Psoas muscle (tissue), 8 donors: ENCODE results near the gene ANAPC5. TPM values are rescaled to one million over a fixed set of nuclear protein-coding genes. Genes with fewer than 3 reads are reported as not detected.
"Not testable (repeated sequence)": the region's sequence is repeated elsewhere in the genome, so short reads cannot be mapped to it uniquely, and the experiment has no call there.

Experiments used
- ATAC-seq, 4 donors: fragments of 200-7000 bp; cut with Tn5 transposase; one replicate each; pipeline ENCODE4 v1.9.1; 2020; ENCODE audit warnings: moderate library complexity in 3 of 4, mild to moderate bottlenecking in 2 of 4
- DNase-seq, 2 donors: peaks; one replicate each; pipeline ENCODE4 v3.0.0-alpha.2; 2020
- H3K27ac ChIP-seq: fragments of 200-600 bp; one replicate; pipeline ENCODE4 v1.8.0; 2022
- H3K27me3 ChIP-seq, 3 donors: fragments of 200-600 bp in 1 of 3; one replicate each; pipeline versions ENCODE4 v1.6.1 to v1.8.0; 2013 to 2022; ENCODE audit warnings: low read length in 2 of 3, mild to moderate bottlenecking in 2 of 3, moderate library complexity in 1 of 3; ENCODE audit not compliant: insufficient read depth in 3 of 3
- H3K36me3 ChIP-seq, 2 donors: fragments of 200-600 bp in 1 of 2; one replicate each; pipeline versions ENCODE4 v1.6.1 to v1.8.0; 2013 to 2022; ENCODE audit warnings: low read depth in 1 of 2, mild to moderate bottlenecking in 1 of 2, moderate library complexity in 1 of 2; ENCODE audit not compliant: insufficient read depth in 1 of 2
- H3K4me1 ChIP-seq: fragments of 200-600 bp; one replicate; pipeline ENCODE4 v1.8.0; 2022
- H3K4me3 ChIP-seq: fragments of 200-600 bp; one replicate; pipeline ENCODE4 v1.8.0; 2022; ENCODE audit warnings: mild to moderate bottlenecking
- H3K9me3 ChIP-seq: fragments of 200-600 bp; one replicate; pipeline ENCODE4 v1.8.0; 2022
- WGBS, 3 donors: extraction: QIAGEN DNeasy Blood & Tissue Kit; methylation state at CpG; one replicate each; pipeline versions ENCODE4 v1.1.6 to v1.1.7; 2013; 5-methylcytosine and 5-hydroxymethylcytosine counted together
- intact Hi-C, 2 donors: fragments of 100-400 bp; cut with DNase I; formaldehyde crosslinking; loops; one replicate each; pipeline versions ENCODE4 v1.11.0 to v1.14.2; 2022
- polyA plus RNA-seq, 3 donors: library from polyadenylated mRNA; stranded (reverse); fragments of 200-250 nt; gene quantifications; one replicate each; pipeline ENCODE4 v1.2.3, GENCODE V29; 2013
- total RNA-seq, 4 donors: library from RNA; stranded (reverse); fragmentation: NEBNext Ultra II Directional in 2 of 4; extraction: Animal tissue kit (Norgen Biotek cat#: 25700) in 2 of 4; gene quantifications; one replicate each; pipeline versions ENCODE4 v1.2.1 to v1.2.4, GENCODE V29; 2021 to 2023
- TF ChIP-seq, protein P1 (sequence below): fragments of 200-600 bp; IDR thresholded peaks from one replicate; pipeline ENCODE4 v1.8.0; 2022; ENCODE audit warnings: antibody characterized with exemption
- donor health status: healthy with polysubstance abuse.
- donor health status: DM: no; HTN: no; CAD: no; lungs with moderate emphysema.
- donor health status: Bipolar disorder and iron deficiency.
- donor health status: healthy.
- donor health status: DM: yes; HTN: yes; CAD: no.
- donor health status: DM: no; HTN: no; CAD: no.
- donor health status: DM: no; HTN: no; CAD: no.
- donor health status: DM: yes; HTN: yes; CAD: no.

The ANAPC5 gene
- total and polyA plus RNA-seq, 7 donors: 47.1 to 120 (median 70.8) TPM

- H3K27me3 ChIP-seq: no peaks in the 10 kb centered on the region
- no peak for DNase-seq
- 86 to 93% (median 89%) methylated on average over 3 of the region's 3 CpGs for WGBS, 3 donors
- H3K36me3 ChIP-seq: peaks cover 0 to 84% of the 10 kb centered on the region in 2 donors
- H3K4me1 ChIP-seq: no peaks in the 10 kb centered on the region
- H3K27ac ChIP-seq: no peak overlapping the region
- no peak for ATAC-seq
- H3K9me3 ChIP-seq: no peaks in the 10 kb centered on the region
- no peak overlapping the region for H3K4me3 ChIP-seq
- TF ChIP-seq, protein P1, sequence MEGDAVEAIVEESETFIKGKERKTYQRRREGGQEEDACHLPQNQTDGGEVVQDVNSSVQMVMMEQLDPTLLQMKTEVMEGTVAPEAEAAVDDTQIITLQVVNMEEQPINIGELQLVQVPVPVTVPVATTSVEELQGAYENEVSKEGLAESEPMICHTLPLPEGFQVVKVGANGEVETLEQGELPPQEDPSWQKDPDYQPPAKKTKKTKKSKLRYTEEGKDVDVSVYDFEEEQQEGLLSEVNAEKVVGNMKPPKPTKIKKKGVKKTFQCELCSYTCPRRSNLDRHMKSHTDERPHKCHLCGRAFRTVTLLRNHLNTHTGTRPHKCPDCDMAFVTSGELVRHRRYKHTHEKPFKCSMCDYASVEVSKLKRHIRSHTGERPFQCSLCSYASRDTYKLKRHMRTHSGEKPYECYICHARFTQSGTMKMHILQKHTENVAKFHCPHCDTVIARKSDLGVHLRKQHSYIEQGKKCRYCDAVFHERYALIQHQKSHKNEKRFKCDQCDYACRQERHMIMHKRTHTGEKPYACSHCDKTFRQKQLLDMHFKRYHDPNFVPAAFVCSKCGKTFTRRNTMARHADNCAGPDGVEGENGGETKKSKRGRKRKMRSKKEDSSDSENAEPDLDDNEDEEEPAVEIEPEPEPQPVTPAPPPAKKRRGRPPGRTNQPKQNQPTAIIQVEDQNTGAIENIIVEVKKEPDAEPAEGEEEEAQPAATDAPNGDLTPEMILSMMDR: no peak
- intact Hi-C loops: no loop called here
Observed at GRCh38 chr12:121314431-121314830, 37.8 kb downstream of the ANAPC5 start.

DNA sequence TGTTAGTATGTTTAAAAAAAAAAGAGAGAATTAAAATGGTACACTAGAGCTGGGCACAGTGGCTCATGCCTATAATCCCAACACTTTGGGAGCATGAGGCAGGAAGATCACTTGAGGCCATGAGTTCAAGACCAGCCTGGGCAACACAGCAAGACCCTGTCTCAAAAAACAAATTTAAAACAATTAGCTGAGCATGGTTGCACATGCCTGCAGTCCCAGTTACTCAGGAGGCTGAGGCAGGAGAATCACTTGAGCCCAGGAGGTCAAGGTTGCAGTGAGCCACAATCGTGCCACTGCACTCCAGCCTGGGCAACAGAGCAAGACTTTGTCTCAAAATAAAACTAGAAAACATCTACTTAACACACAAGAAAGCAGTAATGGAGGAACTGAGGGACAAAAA, 42.0 kb downstream of the ANAPC5 start:
- ATAC-seq, DNase-seq, H3K27me3 ChIP-seq, H3K4me3 ChIP-seq, H3K9me3 ChIP-seq, H3K27ac ChIP-seq, H3K4me1 ChIP-seq, intact Hi-C loops: not testable (repeated sequence)
- WGBS, 3 donors: 92 to 95% (median 93%) methylated on average over 1 of the region's 1 CpG
- H3K36me3 ChIP-seq: peaks cover 0 to 70% of the 10 kb centered on the region in 2 donors

DNA sequence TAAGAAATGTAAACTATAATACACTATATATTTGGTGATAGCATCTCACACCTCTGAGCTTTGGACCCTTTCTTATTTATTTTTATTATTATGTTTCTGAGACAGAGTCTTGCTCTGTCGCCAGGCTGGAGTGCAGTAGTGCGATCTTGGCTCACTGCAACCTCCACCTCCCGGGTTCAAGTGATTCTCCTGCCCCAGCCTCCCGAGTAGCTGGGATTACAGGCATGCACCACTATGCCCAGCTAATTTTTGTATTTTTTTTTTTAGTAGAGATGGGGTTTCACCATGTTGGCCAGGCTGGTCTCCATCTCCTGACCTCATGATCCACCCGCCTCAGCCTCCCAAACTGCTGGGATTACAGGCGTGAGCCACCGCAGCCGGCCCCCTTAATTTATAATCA, 44.8 kb downstream of the ANAPC5 start:
- peaks cover 0 to 53% of the 10 kb centered on the region in 2 donors for H3K36me3 ChIP-seq
- not testable (repeated sequence) for ATAC-seq

DNA sequence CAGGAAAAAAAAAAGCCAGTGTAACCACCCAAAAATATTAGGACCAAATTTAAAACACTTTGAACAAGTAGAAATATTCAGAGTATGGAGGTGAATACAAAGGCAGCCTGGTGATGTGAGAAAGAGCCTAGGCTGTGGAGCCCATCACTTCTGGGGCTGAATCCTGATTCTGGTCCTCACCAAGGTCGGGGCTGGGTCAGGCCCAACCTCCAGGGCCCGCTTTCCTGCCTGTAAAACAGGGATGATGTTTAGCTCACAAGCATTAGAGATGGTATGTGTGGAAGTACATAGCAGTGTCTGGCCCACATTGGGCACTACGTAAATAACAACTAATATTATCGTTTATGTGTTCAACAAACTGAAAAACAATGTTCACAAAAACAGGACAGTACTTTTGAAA, 47.9 kb downstream of the ANAPC5 start:
- DNase-seq (no peak), ATAC-seq (no peak)
- intact Hi-C loops: no loop called here
- no peak overlapping the region for H3K4me3 ChIP-seq
- 82 to 87% (median 85%) methylated on average over 4 of the region's 4 CpGs for WGBS, 3 donors
- H3K27me3 ChIP-seq: no peaks in the 10 kb centered on the region
- no peaks in the 10 kb centered on the region for H3K9me3 ChIP-seq
- no peak overlapping the region for H3K27ac ChIP-seq
- peaks cover 10% of the 10 kb centered on the region for H3K4me1 ChIP-seq
- peaks cover 0 to 24% of the 10 kb centered on the region in 2 donors for H3K36me3 ChIP-seq
- TF ChIP-seq, protein P1: no peak

More for the DNA sequence above, 44.8 kb downstream of the ANAPC5 start:
- intact Hi-C loops, H3K9me3 ChIP-seq, H3K4me3 ChIP-seq, H3K27ac ChIP-seq, DNase-seq, H3K27me3 ChIP-seq, H3K4me1 ChIP-seq: not testable (repeated sequence)
- WGBS, 3 donors: 93 to 97% (median 94%) methylated on average over 8 of the region's 8 CpGs

DNA sequence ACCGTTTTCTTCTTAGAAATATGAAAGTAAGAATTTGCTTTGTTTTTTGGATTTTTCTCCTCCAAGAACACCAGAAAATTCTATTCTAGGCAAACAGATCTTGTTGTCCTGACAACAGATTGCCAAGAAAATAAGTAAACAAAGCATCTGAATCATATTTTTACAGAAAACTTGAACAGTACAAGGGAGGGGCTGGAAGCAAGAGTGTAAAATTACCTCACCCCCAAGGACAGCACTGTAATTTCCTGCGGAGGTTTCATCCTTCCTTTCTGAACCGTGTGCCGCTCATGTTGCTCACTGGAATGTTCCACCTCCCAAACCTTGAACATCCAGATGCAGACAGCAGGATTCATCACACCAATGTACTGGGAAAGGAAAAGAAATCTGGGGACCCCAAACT, 50.3 kb downstream of the ANAPC5 start:
- peaks cover 0 to under 1% of the 10 kb centered on the region in 2 donors for H3K36me3 ChIP-seq
- DNase-seq (no peak), ATAC-seq (no peak)
- H3K27me3 ChIP-seq: no peaks in the 10 kb centered on the region
- TF ChIP-seq, protein P1: no peak
- no peaks in the 10 kb centered on the region for H3K9me3 ChIP-seq
- H3K4me3 ChIP-seq: no peak overlapping the region
- H3K4me1 ChIP-seq: peaks cover 17% of the 10 kb centered on the region
- no peak overlapping the region for H3K27ac ChIP-seq
- 48 to 49% (median 49%) methylated on average over 4 of the region's 4 CpGs for WGBS, 3 donors
- intact Hi-C loops: no loop called here
